Keratinocyte (primary cell): ENCODE data around the gene POLA1. TPM values are rescaled to one million over a fixed set of nuclear protein-coding genes. Genes with fewer than 3 reads are reported as not detected.
A peak's percentile ranks its signal among the peaks of the same experiment; 100 is the strongest.

ENCODE experiments used
- DNase-seq: peaks from one replicate; pipeline ENCODE4 v3.0.0-alpha.2; 2011; ENCODE audit warnings: low read depth, missing footprints, low spot score
- FAIRE-seq: peaks from 2 replicates; lab custom pipeline; 2011; peaks lifted over from hg19 to GRCh38; lab: Jason Lieb, UNC
- H2AFZ ChIP-seq: 2 replicates; pipeline ENCODE4 v1.6.0; 2012; ENCODE audit warnings: low read length, control low read depth, inconsistent platforms; ENCODE audit not compliant: control insufficient read depth
- H3K27ac ChIP-seq: 2 replicates; pipeline ENCODE4 v1.5.1; 2011; ENCODE audit warnings: low read length; ENCODE audit not compliant: control insufficient read depth, insufficient read depth
- H3K27me3 ChIP-seq: 3 replicates; pipeline ENCODE4 v1.6.0; 2011; ENCODE audit warnings: low read length; ENCODE audit not compliant: control insufficient read depth, insufficient read depth; ENCODE audit errors: extremely low read depth
- H3K36me3 ChIP-seq, 2 experiments: 2 replicates in 1 of 2; 3 replicates in 1 of 2; pipeline ENCODE4 v1.5.1; 2011; ENCODE audit warnings: low read length in 2 of 2, mild to moderate bottlenecking in 1 of 2; ENCODE audit not compliant: control insufficient read depth in 2 of 2, insufficient read depth in 2 of 2; ENCODE audit errors: extremely low read depth in 1 of 2
- H3K4me1 ChIP-seq: 3 replicates; pipeline ENCODE4 v1.5.1; 2011; ENCODE audit warnings: low read length; ENCODE audit not compliant: control insufficient read depth, insufficient read depth; ENCODE audit errors: extremely low read depth
- H3K4me2 ChIP-seq: 3 replicates; pipeline ENCODE4 v1.6.0; 2011; ENCODE audit warnings: low read depth, low read length; ENCODE audit not compliant: control insufficient read depth, insufficient read depth; ENCODE audit errors: extremely low read depth
- H3K4me3 ChIP-seq, 3 experiments: fragments of 200-600 bp in 1 of 3; sonication (generic) in 1 of 3; 2 replicates in 2 of 3; 3 replicates in 1 of 3; pipeline ENCODE4 v1.5.1; 2011 to 2016; ENCODE audit warnings: low read length in 3 of 3, mild to moderate bottlenecking in 3 of 3, control low read depth in 2 of 3, inconsistent platforms in 1 of 3, low read depth in 1 of 3, mixed read lengths in 1 of 3, mixed run types in 1 of 3, moderate library complexity in 1 of 3; ENCODE audit not compliant: control insufficient read depth in 2 of 3, insufficient read depth in 2 of 3; ENCODE audit errors: extremely low read depth in 1 of 3
- H3K79me2 ChIP-seq: 2 replicates; pipeline ENCODE4 v1.6.0; 2012; ENCODE audit warnings: low read length; ENCODE audit not compliant: control insufficient read depth, insufficient read depth
- H3K9ac ChIP-seq: 3 replicates; pipeline ENCODE4 v1.6.0; 2011; ENCODE audit warnings: low read length; ENCODE audit not compliant: control insufficient read depth, insufficient read depth; ENCODE audit errors: extremely low read depth
- H3K9me1 ChIP-seq: 3 replicates; pipeline ENCODE4 v1.6.0; 2011; ENCODE audit warnings: low read length; ENCODE audit not compliant: control insufficient read depth, insufficient read depth; ENCODE audit errors: extremely low read depth
- H3K9me3 ChIP-seq: 2 replicates; pipeline ENCODE4 v1.5.1; 2012; ENCODE audit warnings: low read depth, low read length; ENCODE audit not compliant: control insufficient read depth
- H4K20me1 ChIP-seq: 3 replicates; pipeline ENCODE4 v1.6.0; 2011; ENCODE audit warnings: low read length; ENCODE audit not compliant: control insufficient read depth, insufficient read depth; ENCODE audit errors: extremely low read depth
- CTCF ChIP-seq, 3 experiments: IDR thresholded peaks in 1 of 3; conservative IDR thresholded peaks in 1 of 3; optimal IDR thresholded peaks in 1 of 3; 2 replicates in 2 of 3; 3 replicates in 1 of 3; pipeline versions ENCODE3 to v1.5.1; 2011; ENCODE audit warnings: low read length in 3 of 3, mild to moderate bottlenecking in 3 of 3, moderate library complexity in 2 of 3, control low read depth in 1 of 3, inconsistent platforms in 1 of 3; ENCODE audit not compliant: insufficient read depth in 2 of 3; ENCODE audit errors: extremely low read depth in 1 of 3
- EZH2 ChIP-seq: IDR thresholded peaks from one replicate; pipeline ENCODE4 v1.6.1; 2012; ENCODE audit warnings: inconsistent platforms, mild to moderate bottlenecking, low read length, moderate library complexity
- dilution Hi-C: fragments of 300-500 bp; cut with MboI; formaldehyde crosslinking; loops from one replicate; pipeline ENCODE4 v1.7.0; 2020; ENCODE audit warnings: low sequenced_read_pairs; ENCODE audit not compliant: extremely low pct_ligation_motif_present
- polyA plus RNA-seq, 5 experiments: library from polyadenylated mRNA; depleted of rRNA in 3 of 5; stranded (reverse) in 3 of 5; stranded (forward) in 1 of 5; unstranded in 1 of 5; fragments of >200 nt; gene quantifications; 1 replicate in 1 of 5; 2 replicates in 3 of 5; 3 replicates in 1 of 5; pipeline versions ENCODE4 v1.2.1 to v1.2.3, GENCODE V29; 2011 to 2012; ENCODE audit warnings: missing spikeins in 2 of 5, low read depth in 1 of 5, low replicate concordance in 1 of 5

Gene POLA1
- polyA plus RNA-seq, 1 donor (not counting 4 experiments of a cell fraction or from before 2014, with no cell fraction given) = 3.9 TPM

- H2AFZ ChIP-seq = peak overlapping the region; percentile 37
- H3K27ac ChIP-seq = no peak overlapping the region
- H3K27me3 ChIP-seq = peaks cover 60% of the 10 kb centered on the region
These were observed 309.5 kb downstream of the POLA1 start for GRCh38 chrX:25003066-25003849.

GRCh38 chrX:25004040-25004439, 310.3 kb downstream of the POLA1 start:
- H3K27ac ChIP-seq = no peak overlapping the region
- H3K27me3 ChIP-seq = peaks cover 67% of the 10 kb centered on the region
- dilution Hi-C loops = no loop called here
- no peak overlapping the region for H3K4me2 ChIP-seq
- H3K79me2 ChIP-seq = no peaks in the 10 kb centered on the region
- FAIRE-seq = no peak
- H2AFZ ChIP-seq = no peak overlapping the region
- DNase-seq = no peak
- no peak overlapping the region for H3K9ac ChIP-seq
- H3K9me1 ChIP-seq = no peaks in the 10 kb centered on the region
- no peaks in the 10 kb centered on the region for H3K36me3 ChIP-seq
- H3K9me3 ChIP-seq = no peaks in the 10 kb centered on the region
- no peaks in the 10 kb centered on the region for H4K20me1 ChIP-seq
- no peaks in the 10 kb centered on the region for H3K4me1 ChIP-seq
- H3K4me3 ChIP-seq = no peak overlapping the region
- TF ChIP-seq CTCF (optimal IDR thresholded peaks at IDR 0.05 in 1 of 3, IDR thresholded peaks at IDR 0.05 in 1 of 3, conservative IDR thresholded peaks at IDR 0.05 in 1 of 3; ENCODE audit: extremely low read depth in 1 of 3, insufficient read depth in 2 of 3, low read length in 3 of 3) = no peak
- TF ChIP-seq EZH2 = no peak

More at GRCh38 chrX:25003066-25003849, 309.5 kb downstream of the POLA1 start:
- no peaks in the 10 kb centered on the region for H3K9me3 ChIP-seq
- no peaks in the 10 kb centered on the region for H4K20me1 ChIP-seq
- H3K4me2 ChIP-seq = peak overlapping the region; percentile 60
- FAIRE-seq (no peak), DNase-seq (no peak)
- no peaks in the 10 kb centered on the region for H3K79me2 ChIP-seq
- peak overlapping the region; percentile 7 to 71 (median 18) for H3K4me3 ChIP-seq
- dilution Hi-C loops = no loop called here
- H3K9me1 ChIP-seq = no peaks in the 10 kb centered on the region
- H3K9ac ChIP-seq = peak overlapping the region; percentile 9
- TF ChIP-seq EZH2 (peak; percentile 76), CTCF (optimal IDR thresholded peaks at IDR 0.05 in 1 of 3, IDR thresholded peaks at IDR 0.05 in 1 of 3, conservative IDR thresholded peaks at IDR 0.05 in 1 of 3; ENCODE audit: extremely low read depth in 1 of 3, insufficient read depth in 2 of 3, low read length in 3 of 3) (no peak)
- no peaks in the 10 kb centered on the region for H3K36me3 ChIP-seq
- no peaks in the 10 kb centered on the region for H3K4me1 ChIP-seq
